T47D (cell line): ENCODE data around the gene L3MBTL4.

Experiments used
- DNase-seq, 2 experiments: peaks; one replicate each; pipeline versions ENCODE4 v3.0.0 to v3.0.0-alpha.2; 2011 to 2012; ENCODE audit warnings: low read depth in 1 of 2, low spot score in 1 of 2
- JUND ChIP-seq: IDR thresholded peaks from 2 replicates; pipeline ENCODE4 v1.6.1; 2012; ENCODE audit warnings: low read depth
- in situ Hi-C: cut with HindIII; loops from 2 replicates; pipeline ENCODE4 v1.10.0; 2016; ENCODE audit warnings: low sequenced_read_pairs, low pct_unique_long_range_greater_than_20kb

L3MBTL4 gene

GRCh38 chr18:6336239-6336638, 78.5 kb downstream of the L3MBTL4 start:
- no peak for TF ChIP-seq JUND
- in situ Hi-C loops = no loop called here

GRCh38 chr18:6333981-6334380, 80.7 kb downstream of the L3MBTL4 start:
- TF ChIP-seq JUND = no peak
- in situ Hi-C loops = no loop called here
- DNase-seq = no peak

More at GRCh38 chr18:6336239-6336638, 78.5 kb downstream of the L3MBTL4 start:
- no peak for DNase-seq

- in situ Hi-C loops = no loop called here
- TF ChIP-seq JUND = no peak
- no peak for DNase-seq
These were observed 82.8 kb downstream of the L3MBTL4 start for GRCh38 chr18:6331872-6332271.

GRCh38 chr18:6330786-6331185, 83.9 kb downstream of the L3MBTL4 start:
- in situ Hi-C loops = no loop called here
- no peak for DNase-seq
- no peak for TF ChIP-seq JUND

GRCh38 chr18:6328621-6329010, 86.1 kb downstream of the L3MBTL4 start:
- DNase-seq = no peak
- no peak for TF ChIP-seq JUND
- in situ Hi-C loops = no loop called here

- DNase-seq = no peak
- no peak for TF ChIP-seq JUND
- in situ Hi-C loops = no loop called here
These were observed 86.7 kb downstream of the L3MBTL4 start for GRCh38 chr18:6327895-6328620.

GRCh38 chr18:6327485-6327884, 87.2 kb downstream of the L3MBTL4 start:
- no peak for TF ChIP-seq JUND
- no peak for DNase-seq
- in situ Hi-C loops = no loop called here

- in situ Hi-C loops = no loop called here
- DNase-seq = no peak
- no peak for TF ChIP-seq JUND
These were observed 88.1 kb downstream of the L3MBTL4 start for GRCh38 chr18:6326566-6326965.

- no peak for DNase-seq
- TF ChIP-seq JUND = no peak
- in situ Hi-C loops = no loop called here
These were observed 91.3 kb downstream of the L3MBTL4 start for GRCh38 chr18:6323319-6323889.

GRCh38 chr18:6315517-6316331, 99.0 kb downstream of the L3MBTL4 start:
- DNase-seq = no peak
- TF ChIP-seq JUND = no peak
- in situ Hi-C loops = no loop called here

- in situ Hi-C loops = no loop called here
- DNase-seq = no peak
- TF ChIP-seq JUND = no peak
These were observed 101.3 kb downstream of the L3MBTL4 start for GRCh38 chr18:6313415-6313814.

GRCh38 chr18:6311456-6312215, 103.1 kb downstream of the L3MBTL4 start:
- in situ Hi-C loops = no loop called here
- no peak for TF ChIP-seq JUND
- no peak for DNase-seq

GRCh38 chr18:6310714-6311113, 104.0 kb downstream of the L3MBTL4 start:
- no peak for DNase-seq
- TF ChIP-seq JUND = no peak
- in situ Hi-C loops = no loop called here
